ENCODE data around the gene MAN1B1.
A peak's percentile ranks its signal among the peaks of the same experiment; 100 is the strongest.

The MAN1B1 gene

DNA sequence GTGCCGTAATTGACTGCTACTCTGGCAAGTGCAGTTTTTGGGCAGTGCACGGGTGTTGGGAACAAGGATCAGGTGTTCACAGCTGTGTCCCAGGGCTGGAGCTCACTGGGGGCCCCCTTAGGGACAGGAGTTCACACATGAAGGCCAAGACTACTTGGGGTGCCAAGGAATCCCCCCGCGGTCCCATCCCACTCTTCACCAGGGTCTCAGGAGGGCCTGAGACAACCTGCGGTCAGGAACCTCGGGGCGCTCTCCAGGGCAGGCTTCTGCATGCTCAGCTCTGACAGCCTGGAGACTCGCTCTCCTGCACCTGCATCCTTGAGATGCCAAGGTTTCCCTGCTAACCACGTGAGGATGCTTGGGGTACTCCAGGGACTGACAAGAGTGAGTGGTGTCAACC is 2.3 kb upstream of the MAN1B1 start:
- DNase-seq (ENCODE audit: low read depth in 1 of 2, low spot score in 1 of 2), result no peak

GRCh38 chr9:137085920-137086530 is 760 bp upstream of the MAN1B1 start:
- DNase-seq (ENCODE audit: low read depth in 1 of 2, low spot score in 1 of 2), result peak in 1 of 2 donors; percentile 10

- DNase-seq (ENCODE audit: low read depth in 1 of 2, low spot score in 1 of 2), result no peak
These were observed 682 bp downstream of the MAN1B1 start for GRCh38 chr9:137087409-137087925.

- DNase-seq (ENCODE audit: low read depth in 1 of 2, low spot score in 1 of 2), result no peak
These were observed 1.3 kb downstream of the MAN1B1 start for GRCh38 chr9:137088121-137088520.

DNA sequence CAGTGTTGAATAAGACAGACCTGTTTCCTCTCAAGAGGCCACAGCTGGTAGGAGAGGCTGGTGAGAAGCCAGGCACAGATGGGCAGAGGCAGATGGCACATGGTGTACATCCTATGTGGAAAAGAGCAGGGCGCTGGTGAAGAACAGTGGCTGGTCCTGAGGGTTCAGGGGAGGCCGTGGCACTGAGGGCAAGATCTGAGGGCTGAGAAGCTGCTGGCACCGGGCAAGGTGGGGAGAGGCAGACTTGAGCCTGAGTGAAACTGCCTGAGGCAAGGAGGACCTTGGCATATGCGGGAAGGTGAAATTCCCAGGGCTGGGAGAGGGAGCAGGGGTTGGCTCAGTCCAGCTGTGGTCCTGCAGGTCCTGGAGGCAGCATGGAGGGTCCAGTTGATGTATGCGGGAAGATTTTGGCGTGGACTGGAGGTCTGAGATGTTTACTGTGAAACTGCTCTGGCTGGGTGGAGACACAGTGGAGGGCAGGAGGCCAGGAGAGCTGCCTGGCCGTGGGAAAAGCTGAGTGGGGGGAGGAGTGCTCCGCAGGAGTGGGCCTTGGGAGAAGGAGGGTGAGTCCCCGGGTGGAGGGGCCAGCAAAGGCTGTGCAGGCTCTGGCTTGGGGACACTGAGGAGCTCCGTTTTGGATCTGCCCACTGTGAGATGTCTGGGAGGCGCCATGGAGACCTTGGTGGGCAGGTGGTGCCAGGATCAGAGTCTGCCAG is 2.6 kb downstream of the MAN1B1 start:
- no peak for DNase-seq (ENCODE audit: low read depth in 1 of 2, low spot score in 1 of 2)

DNA sequence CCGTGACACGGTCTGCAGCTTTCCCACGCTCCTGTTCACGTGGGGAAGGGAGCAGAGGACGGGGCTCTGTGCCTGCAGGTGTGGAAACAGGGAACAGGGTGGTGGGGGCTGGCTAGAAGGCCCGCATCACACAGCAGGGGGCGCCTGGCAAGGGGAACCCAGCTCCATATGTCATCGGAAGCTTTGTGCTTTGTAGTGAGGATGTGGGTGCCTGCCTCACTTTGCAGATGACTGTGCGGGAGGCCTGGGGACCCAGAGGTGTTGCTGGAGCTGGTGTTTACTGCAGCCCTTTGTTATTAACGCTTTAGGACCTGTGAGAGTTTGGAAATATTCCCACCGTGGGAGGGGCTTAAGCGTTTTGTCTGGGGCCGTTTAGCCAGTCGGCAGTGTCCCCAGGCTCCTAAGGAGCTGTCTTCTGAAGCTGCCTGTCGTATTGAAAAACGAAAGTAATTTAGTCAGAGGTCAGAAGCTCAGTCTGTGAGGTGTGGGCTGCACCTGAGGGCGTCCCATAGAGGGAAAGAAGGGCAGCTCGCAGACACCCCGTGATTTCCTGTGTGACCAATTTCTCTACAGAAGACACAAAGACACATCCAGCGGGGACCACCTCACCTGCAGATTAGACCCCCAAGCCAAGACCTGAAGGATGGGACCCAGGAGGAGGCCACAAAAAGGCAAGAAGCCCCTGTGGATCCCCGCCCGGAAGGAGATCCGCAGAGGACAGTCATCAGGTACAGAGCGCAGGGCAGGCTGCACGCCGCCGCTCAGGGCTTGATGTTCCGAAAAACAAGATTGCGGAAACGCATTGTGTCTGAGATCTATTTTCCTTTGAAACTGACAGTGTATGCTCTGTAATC is 9.1 kb downstream of the MAN1B1 start:
- peak; percentile 69 to 70 for DNase-seq (ENCODE audit: low read depth in 1 of 2, low spot score in 1 of 2)

GRCh38 chr9:137096785-137097546 is 10.2 kb downstream of the MAN1B1 start:
- DNase-seq (ENCODE audit: low read depth in 1 of 2, low spot score in 1 of 2), result no peak

- DNase-seq (ENCODE audit: low read depth in 1 of 2, low spot score in 1 of 2), result no peak
These were observed 11.1 kb downstream of the MAN1B1 start for GRCh38 chr9:137097761-137098462.

GRCh38 chr9:137099231-137099630 is 12.4 kb downstream of the MAN1B1 start:
- no peak for DNase-seq (ENCODE audit: low read depth in 1 of 2, low spot score in 1 of 2)

DNA sequence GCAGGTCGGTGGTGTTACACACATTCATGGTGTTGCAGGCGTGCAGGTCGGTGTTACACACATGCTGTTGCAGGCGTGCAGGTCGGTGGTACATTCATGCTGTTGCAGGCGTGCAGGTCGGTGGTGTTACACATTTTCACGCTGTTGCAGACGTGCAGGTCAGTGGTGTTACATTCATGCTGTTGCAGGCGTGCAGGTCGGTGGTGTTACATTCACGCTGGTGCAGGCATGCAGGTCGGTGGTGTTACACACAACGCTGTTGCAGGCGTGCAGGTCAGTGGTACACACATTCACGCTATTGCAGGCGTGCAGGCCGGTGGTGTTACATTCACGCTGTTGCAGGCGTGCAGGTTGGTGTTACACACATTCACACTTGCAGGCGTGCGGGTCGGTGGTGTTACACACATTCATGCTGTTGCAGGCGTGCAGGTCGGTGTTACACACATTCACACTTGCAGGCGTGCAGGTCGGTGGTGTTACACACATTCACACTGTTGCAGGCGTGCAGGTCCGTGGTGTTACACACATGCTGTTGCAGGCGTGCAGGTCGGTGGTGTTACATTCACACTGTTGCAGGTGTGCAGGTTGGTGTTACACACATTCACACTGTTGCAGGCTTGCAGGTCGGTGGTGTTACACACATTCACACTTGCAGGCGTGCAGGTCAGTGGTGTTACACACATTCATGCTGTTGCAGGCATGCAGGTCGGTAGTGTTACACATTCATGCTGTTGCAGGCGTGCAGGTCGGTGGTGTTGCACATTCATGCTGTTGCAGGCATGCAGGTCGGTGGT is 16.6 kb downstream of the MAN1B1 start:
- DNase-seq (ENCODE audit: low read depth in 1 of 2, low spot score in 1 of 2), result no peak

- DNase-seq (ENCODE audit: low read depth in 1 of 2, low spot score in 1 of 2), result no peak
These were observed 19.3 kb downstream of the MAN1B1 start for GRCh38 chr9:137105814-137106661.

DNA sequence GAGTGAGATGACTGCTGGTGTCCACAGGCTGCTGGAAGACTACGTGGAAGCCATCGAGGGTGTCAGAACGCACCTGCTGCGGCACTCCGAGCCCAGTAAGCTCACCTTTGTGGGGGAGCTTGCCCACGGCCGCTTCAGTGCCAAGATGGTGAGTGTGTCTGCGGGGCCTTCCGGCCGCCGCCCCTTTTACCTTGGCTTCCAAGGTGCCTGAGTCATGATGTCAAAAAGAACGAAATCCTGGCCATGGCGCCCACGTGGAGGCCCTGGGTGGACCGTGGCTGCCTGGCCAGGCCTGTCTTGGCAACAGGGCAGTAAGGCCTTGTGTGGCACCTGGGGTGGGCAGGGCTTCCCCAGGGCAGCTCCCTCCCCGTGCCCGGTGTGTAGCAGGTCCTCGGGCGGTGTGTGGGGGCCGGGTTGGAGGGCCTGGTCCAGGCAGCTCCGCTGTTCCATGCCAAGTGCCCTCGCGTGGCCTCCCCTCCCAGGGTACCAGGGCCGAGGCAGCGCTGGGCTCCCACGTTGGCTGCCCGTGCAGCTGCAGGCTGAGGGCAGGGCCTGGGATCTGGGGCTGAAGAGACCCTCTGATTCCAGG is 20.0 kb downstream of the MAN1B1 start:
- DNase-seq (ENCODE audit: low read depth in 1 of 2, low spot score in 1 of 2), result no peak

- no peak for DNase-seq (ENCODE audit: low read depth in 1 of 2, low spot score in 1 of 2)
These were observed 20.6 kb downstream of the MAN1B1 start for GRCh38 chr9:137107312-137107921.

DNA sequence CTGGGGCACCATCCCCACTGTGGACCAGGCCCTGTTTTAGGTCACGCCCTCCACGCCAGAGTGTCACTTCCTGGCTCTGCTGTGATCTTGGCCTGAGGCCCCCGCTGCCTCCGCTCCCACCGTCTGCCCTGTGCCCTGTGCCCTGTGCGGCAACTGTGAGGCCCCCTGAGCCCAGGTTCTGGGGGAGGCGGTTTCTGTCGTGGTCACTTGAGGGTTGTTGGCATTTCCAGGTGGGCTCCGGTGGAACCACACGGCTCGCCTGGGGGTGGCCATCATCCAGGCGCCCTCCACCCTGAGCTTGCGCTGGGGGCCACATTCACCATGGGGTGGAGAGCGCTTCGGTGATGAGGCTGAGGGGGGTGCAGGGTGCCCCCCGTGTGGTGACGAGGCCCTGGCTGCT is 21.2 kb downstream of the MAN1B1 start:
- DNase-seq (ENCODE audit: low read depth in 1 of 2, low spot score in 1 of 2), result no peak

- DNase-seq (ENCODE audit: low read depth in 1 of 2, low spot score in 1 of 2), result no peak
These were observed 21.9 kb downstream of the MAN1B1 start for GRCh38 chr9:137108608-137109249.

DNA sequence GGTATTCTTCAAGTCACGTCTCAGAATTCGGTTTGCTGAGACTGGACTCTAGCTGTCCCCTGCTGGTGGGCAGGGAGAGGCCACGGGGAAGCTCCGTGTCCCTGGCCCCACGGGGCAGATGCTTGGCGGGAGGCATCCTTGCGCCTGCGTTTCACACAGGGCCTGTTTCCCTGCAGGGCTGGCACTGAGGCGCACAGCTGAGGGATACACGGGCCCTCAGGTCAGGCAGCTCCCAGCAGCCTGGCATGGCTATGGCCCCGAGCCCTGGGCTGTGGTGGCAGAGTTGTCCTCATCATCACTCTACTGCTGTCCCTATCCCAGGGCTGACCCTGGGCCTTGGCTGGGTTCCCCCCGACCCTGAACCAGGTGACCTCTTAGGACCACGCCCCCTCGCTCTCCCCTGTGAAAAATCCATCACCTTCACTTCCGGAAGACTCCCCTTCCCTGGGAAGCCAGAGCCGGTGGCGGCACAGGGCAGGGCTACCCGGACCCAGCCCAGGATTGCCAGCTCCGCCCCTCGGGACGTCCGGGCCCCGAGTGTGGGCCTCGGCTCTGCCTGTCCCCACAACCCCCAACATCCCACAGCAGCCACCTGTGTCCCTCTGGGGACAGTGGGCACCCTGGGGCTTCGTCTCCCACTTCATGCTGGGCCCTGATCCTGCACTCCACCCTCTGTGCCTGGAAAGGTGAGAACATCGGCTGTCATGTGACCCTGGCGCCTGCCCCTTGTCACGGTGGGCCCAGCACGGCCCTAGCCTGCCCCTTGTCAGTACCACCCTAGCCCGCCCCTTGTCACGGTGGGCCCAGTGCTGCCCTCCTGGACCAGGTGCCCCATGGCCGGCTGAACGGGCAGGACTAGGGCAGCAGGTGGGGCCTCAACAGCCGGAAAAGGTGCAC is 22.7 kb downstream of the MAN1B1 start:
- DNase-seq (ENCODE audit: low read depth in 1 of 2, low spot score in 1 of 2), result no peak
